Fibroblast of mammary gland (primary cell): ENCODE data around the gene CDX2.

Source experiments
- DNase-seq: peaks from one replicate; pipeline ENCODE4 v3.0.0-alpha.2; 2010; ENCODE audit warnings: low read depth
- H3K4me3 ChIP-seq: 2 replicates; pipeline ENCODE4 v1.5.1; 2011; ENCODE audit warnings: low read depth, mild to moderate bottlenecking, low read length, moderate library complexity; ENCODE audit not compliant: control insufficient read depth
- CTCF ChIP-seq: conservative IDR thresholded peaks from 2 replicates; pipeline ENCODE4 v1.5.1; 2011; ENCODE audit warnings: low read depth, low read length, inconsistent platforms; ENCODE audit not compliant: control insufficient read depth, insufficient read depth

Gene CDX2

GRCh38 chr13:27918918-27919658 is 50.0 kb downstream of the CDX2 start:
- no peak for TF ChIP-seq CTCF
- no peak for DNase-seq
- no peak overlapping the region for H3K4me3 ChIP-seq

GRCh38 chr13:27918041-27918917 is 50.8 kb downstream of the CDX2 start:
- no peak for TF ChIP-seq CTCF
- no peak overlapping the region for H3K4me3 ChIP-seq
- no peak for DNase-seq

DNA sequence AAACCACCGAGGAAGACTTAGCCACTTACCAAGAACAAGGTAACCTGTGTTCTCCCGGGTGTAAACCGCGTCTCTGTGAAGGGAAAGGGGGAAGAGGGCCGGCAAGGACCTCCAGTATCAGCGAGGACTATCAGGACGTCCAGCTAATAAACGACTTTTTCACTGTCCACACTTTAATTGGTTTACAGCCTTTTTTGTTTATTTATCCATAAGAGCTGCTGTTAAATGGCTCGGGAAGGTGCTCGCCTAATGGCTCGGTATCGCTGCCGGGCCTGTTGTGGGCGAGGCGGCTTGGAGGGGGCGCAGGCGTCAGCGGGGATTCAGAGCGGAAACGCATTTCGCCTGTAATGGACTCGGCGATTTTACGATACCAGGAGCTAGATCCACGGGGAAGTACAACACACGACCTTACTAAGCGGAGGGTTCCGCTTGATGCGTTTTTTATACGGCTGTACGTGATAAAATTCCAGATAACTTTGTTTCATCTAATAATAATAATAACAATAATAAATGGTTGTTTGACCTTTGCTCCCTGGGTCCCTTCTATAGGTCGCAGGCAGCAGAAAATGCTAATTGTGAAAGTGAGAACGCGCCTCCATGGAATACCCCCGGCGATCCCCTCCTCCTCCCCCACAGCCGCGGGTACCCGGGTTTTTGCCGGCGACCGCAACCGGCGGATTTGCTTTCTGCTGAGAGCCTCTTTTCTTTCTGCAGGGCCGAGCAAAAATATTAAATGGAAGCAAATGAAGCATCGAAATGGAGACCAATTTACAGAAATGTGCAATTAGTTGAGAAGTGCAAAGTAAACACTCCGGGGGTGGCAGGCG is 51.8 kb downstream of the CDX2 start:
- TF ChIP-seq CTCF = no peak
- no peak for DNase-seq
- no peak overlapping the region for H3K4me3 ChIP-seq

DNA sequence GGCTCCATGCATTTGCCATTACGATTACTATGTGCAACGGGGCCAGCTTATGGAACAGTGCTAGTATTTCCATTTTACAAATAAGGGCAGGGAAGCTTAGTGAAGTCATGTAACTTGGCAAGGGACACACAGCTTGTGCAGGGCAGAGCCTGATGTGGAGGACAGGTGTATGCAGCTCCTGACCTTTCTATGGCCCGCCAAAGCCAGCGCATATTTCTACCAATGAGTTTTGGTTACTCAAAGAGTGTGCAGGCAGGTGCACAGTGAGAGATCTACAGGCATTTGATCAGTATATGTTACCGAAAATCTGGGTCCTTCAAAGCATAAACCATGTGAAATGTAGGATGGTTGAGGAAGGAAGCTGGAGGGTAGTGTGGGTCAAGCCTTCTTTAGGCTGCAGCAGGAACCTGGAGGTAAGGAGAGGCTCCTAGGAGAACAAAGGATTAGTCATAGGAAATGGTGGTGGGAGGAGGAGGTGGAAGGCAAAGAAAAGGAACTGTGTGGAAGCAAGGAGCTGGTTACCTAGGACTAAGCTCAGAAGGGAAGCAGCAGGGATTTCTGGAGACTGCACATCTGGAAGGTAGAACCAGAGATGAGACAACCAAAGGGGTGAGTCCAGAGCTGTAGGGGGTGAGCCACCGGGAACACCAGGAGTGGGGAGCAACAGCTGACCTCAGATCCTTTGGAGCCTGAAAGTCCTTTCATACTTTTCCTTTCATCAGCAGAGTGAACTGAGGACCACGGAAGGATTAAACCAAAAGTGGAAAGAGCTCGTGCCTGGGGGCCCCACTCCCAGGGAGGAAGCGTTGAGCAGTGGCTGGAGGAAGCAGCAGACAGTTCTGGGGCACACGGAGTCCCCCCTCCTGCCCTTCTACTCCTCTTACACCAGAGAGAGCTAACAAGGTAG is 53.6 kb downstream of the CDX2 start:
- no peak for DNase-seq
- no peak for TF ChIP-seq CTCF
- H3K4me3 ChIP-seq = no peak overlapping the region

DNA sequence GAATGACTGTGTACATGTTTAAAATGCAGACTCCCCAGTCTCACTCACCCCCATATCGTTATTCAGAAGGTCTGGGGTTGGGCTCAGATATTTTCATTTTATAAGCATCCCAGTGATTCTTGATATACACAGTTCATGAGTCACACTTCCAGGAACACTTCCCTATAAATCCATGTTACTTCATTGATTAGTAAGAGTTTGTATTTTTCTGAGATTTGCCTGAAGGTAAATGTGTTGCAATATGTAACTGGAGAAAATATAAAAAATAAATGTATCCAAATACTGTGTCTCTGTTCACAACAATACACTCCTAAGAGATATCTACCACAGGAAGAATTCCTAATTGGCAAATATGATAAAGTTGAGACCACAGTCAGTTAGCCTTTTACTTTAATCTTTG is 56.0 kb downstream of the CDX2 start:
- H3K4me3 ChIP-seq = no peak overlapping the region
- TF ChIP-seq CTCF = no peak
- no peak for DNase-seq
